Endothelial cell of umbilical vein (primary cell): ENCODE data around the gene PSME3IP1. TPM values are rescaled to one million over a fixed set of nuclear protein-coding genes. Genes with fewer than 3 reads are reported as not detected.

Source experiments
- BruUV-seq: library from RNA; stranded (reverse); fragments of 400-500 nt; replicated peaks from 2 replicates; lab custom pipeline; 2021; lab: Mats Ljungman, UMichigan
- CTCF ChIA-PET: fragments of 300-600, 350-600 bp; sonication (Branson Sonifier 250); formaldehyde crosslinking; loops from one replicate; lab custom pipeline; 2021; ENCODE audit warnings: antibody characterized with exemption, inconsistent platforms; lab: Charles Lee
- POLR2A ChIA-PET: fragments of 300-600, 350-600 bp; sonication (Branson Sonifier 250); formaldehyde crosslinking; loops from one replicate; lab custom pipeline; 2021; ENCODE audit warnings: antibody characterized with exemption, inconsistent platforms; lab: Charles Lee
- DNase-seq: peaks from one replicate; pipeline ENCODE4 v3.0.0-alpha.2; 2011; ENCODE audit warnings: low read depth, low spot score
- FAIRE-seq: peaks from 2 replicates; lab custom pipeline; 2011; peaks lifted over from hg19 to GRCh38; lab: Jason Lieb, UNC
- H2AFZ ChIP-seq: 2 replicates; pipeline ENCODE4 v1.6.0; 2012; ENCODE audit warnings: low read depth, low read length, control low read depth, inconsistent platforms
- H3K27ac ChIP-seq: 2 replicates; pipeline ENCODE4 v1.5.1; 2011; ENCODE audit warnings: low read depth, mild to moderate bottlenecking, control low read depth, low read length, moderate library complexity; ENCODE audit not compliant: insufficient read depth
- H3K27me3 ChIP-seq, 2 experiments: 2 replicates each; pipeline versions ENCODE4 v1.6.0 to v1.6.1; 2011; ENCODE audit warnings: low read length in 2 of 2, mixed read lengths in 1 of 2; ENCODE audit not compliant: control insufficient read depth in 2 of 2, insufficient read depth in 2 of 2
- H3K36me3 ChIP-seq, 2 experiments: 2 replicates in 1 of 2; 3 replicates in 1 of 2; pipeline ENCODE4 v1.5.1; 2011; ENCODE audit warnings: low read length in 2 of 2, mild to moderate bottlenecking in 1 of 2, moderate library complexity in 1 of 2; ENCODE audit not compliant: control insufficient read depth in 2 of 2, insufficient read depth in 2 of 2; ENCODE audit errors: extremely low read depth in 1 of 2
- H3K4me1 ChIP-seq: 3 replicates; pipeline ENCODE4 v1.5.1; 2011; ENCODE audit warnings: mild to moderate bottlenecking, low read length; ENCODE audit not compliant: control insufficient read depth, insufficient read depth; ENCODE audit errors: extremely low read depth
- H3K4me2 ChIP-seq: 2 replicates; pipeline ENCODE4 v1.6.1; 2011; ENCODE audit warnings: low read length, control low read depth, mixed read lengths; ENCODE audit not compliant: insufficient read depth
- H3K4me3 ChIP-seq, 3 experiments: fragments of 200-600 bp in 1 of 3; sonication (generic), shearing (Covaris generic) in 1 of 3; replicated peaks in 1 of 3; 2 replicates each; pipeline ENCODE4 v1.5.1; 2011 to 2016; ENCODE audit warnings: control low read depth in 3 of 3, low read length in 3 of 3, mild to moderate bottlenecking in 2 of 3, inconsistent platforms in 1 of 3, low read depth in 1 of 3, moderate library complexity in 1 of 3; ENCODE audit not compliant: insufficient read depth in 1 of 3
- H3K79me2 ChIP-seq: 2 replicates; pipeline ENCODE4 v1.6.0; 2012; ENCODE audit warnings: low read length, inconsistent platforms; ENCODE audit not compliant: control insufficient read depth, insufficient read depth
- H3K9ac ChIP-seq: replicated peaks from 2 replicates; pipeline ENCODE3; 2011; ENCODE audit warnings: low read length, control low read depth; ENCODE audit not compliant: insufficient read depth; ENCODE audit errors: extremely low read depth
- H3K9me1 ChIP-seq: replicated peaks from 3 replicates; pipeline ENCODE4 v1.6.0; 2011; ENCODE audit warnings: mild to moderate bottlenecking, low read length; ENCODE audit not compliant: control insufficient read depth, insufficient read depth; ENCODE audit errors: extremely low read depth
- H3K9me3 ChIP-seq: replicated peaks from 2 replicates; pipeline ENCODE4 v1.5.1; 2012; ENCODE audit warnings: low read length, inconsistent platforms; ENCODE audit not compliant: control insufficient read depth, insufficient read depth
- H4K20me1 ChIP-seq: replicated peaks from 2 replicates; pipeline ENCODE3; 2011; ENCODE audit warnings: mild to moderate bottlenecking, low read length; ENCODE audit not compliant: control insufficient read depth, insufficient read depth; ENCODE audit errors: extremely low read depth
- EZH2 ChIP-seq: IDR thresholded peaks from 2 replicates; pipeline ENCODE4 v1.6.1; 2012; ENCODE audit warnings: borderline replicate concordance, low read depth, mild to moderate bottlenecking, moderate library complexity, low read length, inconsistent platforms; ENCODE audit not compliant: severe bottlenecking
- FOS ChIP-seq: IDR thresholded peaks from 2 replicates; pipeline ENCODE4 v1.6.1; 2011; ENCODE audit warnings: mild to moderate bottlenecking, low read length, moderate library complexity, borderline replicate concordance; ENCODE audit not compliant: insufficient read depth
- GATA2 ChIP-seq: IDR thresholded peaks from 2 replicates; pipeline ENCODE4 v1.7.0; 2011; ENCODE audit warnings: low read depth, mild to moderate bottlenecking, moderate library complexity, mixed read lengths, low read length; ENCODE audit not compliant: insufficient read length, insufficient read depth
- JUN ChIP-seq: IDR thresholded peaks from 2 replicates; pipeline ENCODE4 v1.6.1; 2011; ENCODE audit warnings: borderline replicate concordance, low read depth; ENCODE audit not compliant: insufficient read length, insufficient read depth
- MYC ChIP-seq: IDR thresholded peaks from one replicate; pipeline ENCODE4 v1.6.1; 2011; ENCODE audit warnings: mild to moderate bottlenecking, low read depth, low read length
- POLR2A ChIP-seq: IDR thresholded peaks from 2 replicates; pipeline ENCODE4 v1.6.1; 2012; ENCODE audit warnings: low read depth, mild to moderate bottlenecking, control low read depth, low read length
- POLR2AphosphoS5 ChIP-seq: IDR thresholded peaks from 2 replicates; pipeline ENCODE4 v1.6.1; 2012; ENCODE audit warnings: low read depth, mild to moderate bottlenecking, control low read depth, low read length, moderate library complexity; ENCODE audit not compliant: insufficient read depth
- dilution Hi-C: fragments of 300-500 bp; cut with MboI; formaldehyde crosslinking; loops from one replicate; pipeline ENCODE4 v1.15.0; 2019; ENCODE audit warnings: low sequenced_read_pairs; ENCODE audit not compliant: extremely low pct_ligation_motif_present
- intact Hi-C: fragments of 100-400 bp; cut with micrococcal nuclease; formaldehyde crosslinking; loops from one replicate; pipeline ENCODE4 v1.10.0; 2022
- polyA plus RNA-seq, 4 experiments: library from polyadenylated mRNA; depleted of rRNA in 3 of 4; stranded (reverse) in 3 of 4; unstranded in 1 of 4; fragments of >200 nt; gene quantifications; 2 replicates each; pipeline versions ENCODE4 v1.2.1 to v1.2.3, GENCODE V29; 2011 to 2012; ENCODE audit warnings: missing spikeins in 1 of 4
- total RNA-seq: library from RNA; stranded (reverse); gene quantifications from 2 replicates; pipeline ENCODE4 v1.2.3, GENCODE V29; 2021
- TF ChIP-seq, protein P1 (sequence below): IDR thresholded peaks from 2 replicates; pipeline ENCODE4 v1.6.1; 2011; ENCODE audit not compliant: insufficient read depth, insufficient read length
- TF ChIP-seq, protein P2 (sequence below), 2 donors: IDR thresholded peaks; 1 replicate in 1 of 2; 2 replicates in 1 of 2; pipeline ENCODE4 v1.5.1; 2011; ENCODE audit warnings: low read length in 2 of 2, mild to moderate bottlenecking in 2 of 2, moderate library complexity in 2 of 2, control low read depth in 1 of 2, inconsistent platforms in 1 of 2, low read depth in 1 of 2; ENCODE audit not compliant: insufficient read depth in 1 of 2; ENCODE audit errors: extremely low read depth in 1 of 2

Gene PSME3IP1
- total and polyA plus RNA-seq, 2 donors (not counting 3 experiments of a cell fraction or from before 2014, with no cell fraction given), result 86.2 to 91.8 TPM

GRCh38 chr16:57203451-57203850, 17.6 kb upstream of the PSME3IP1 start:
- no peak for DNase-seq
- intact Hi-C loops, result no loop called here
- H3K79me2 ChIP-seq, result peaks cover 21% of the 10 kb centered on the region

More at GRCh38 chr16:57203451-57203850, 17.6 kb upstream of the PSME3IP1 start:
- no TSS peak for BruUV-seq
- ChIA-PET CTCF (no interaction called here), POLR2A (no interaction called here)
- no peak overlapping the region for H3K4me2 ChIP-seq
- FAIRE-seq, result no peak
- H3K36me3 ChIP-seq, result peaks cover 12 to 19% of the 10 kb centered on the region in 2 experiments
- H3K4me1 ChIP-seq, result peaks cover 5% of the 10 kb centered on the region
- H3K9me1 ChIP-seq, result no peaks in the 10 kb centered on the region
- no peaks in the 10 kb centered on the region for H4K20me1 ChIP-seq
- no peak overlapping the region for H3K27ac ChIP-seq
- H2AFZ ChIP-seq, result no peak overlapping the region
- H3K9me3 ChIP-seq, result no peaks in the 10 kb centered on the region
- H3K9ac ChIP-seq, result no peak overlapping the region
- dilution Hi-C loops, result no loop called here
- TF ChIP-seq EZH2 (no peak), MYC (no peak), POLR2A (no peak), GATA2 (no peak), POLR2AphosphoS5 (no peak), JUN (no peak), FOS (no peak)
- TF ChIP-seq, protein P1, sequence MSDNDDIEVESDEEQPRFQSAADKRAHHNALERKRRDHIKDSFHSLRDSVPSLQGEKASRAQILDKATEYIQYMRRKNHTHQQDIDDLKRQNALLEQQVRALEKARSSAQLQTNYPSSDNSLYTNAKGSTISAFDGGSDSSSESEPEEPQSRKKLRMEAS, result no peak
- TF ChIP-seq, protein P2, sequence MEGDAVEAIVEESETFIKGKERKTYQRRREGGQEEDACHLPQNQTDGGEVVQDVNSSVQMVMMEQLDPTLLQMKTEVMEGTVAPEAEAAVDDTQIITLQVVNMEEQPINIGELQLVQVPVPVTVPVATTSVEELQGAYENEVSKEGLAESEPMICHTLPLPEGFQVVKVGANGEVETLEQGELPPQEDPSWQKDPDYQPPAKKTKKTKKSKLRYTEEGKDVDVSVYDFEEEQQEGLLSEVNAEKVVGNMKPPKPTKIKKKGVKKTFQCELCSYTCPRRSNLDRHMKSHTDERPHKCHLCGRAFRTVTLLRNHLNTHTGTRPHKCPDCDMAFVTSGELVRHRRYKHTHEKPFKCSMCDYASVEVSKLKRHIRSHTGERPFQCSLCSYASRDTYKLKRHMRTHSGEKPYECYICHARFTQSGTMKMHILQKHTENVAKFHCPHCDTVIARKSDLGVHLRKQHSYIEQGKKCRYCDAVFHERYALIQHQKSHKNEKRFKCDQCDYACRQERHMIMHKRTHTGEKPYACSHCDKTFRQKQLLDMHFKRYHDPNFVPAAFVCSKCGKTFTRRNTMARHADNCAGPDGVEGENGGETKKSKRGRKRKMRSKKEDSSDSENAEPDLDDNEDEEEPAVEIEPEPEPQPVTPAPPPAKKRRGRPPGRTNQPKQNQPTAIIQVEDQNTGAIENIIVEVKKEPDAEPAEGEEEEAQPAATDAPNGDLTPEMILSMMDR (IDR thresholded peaks at IDR 0.05; ENCODE audit: extremely low read depth in 1 of 2, insufficient read depth in 1 of 2, low read depth in 1 of 2, low read length in 2 of 2), result no peak
- H3K27me3 ChIP-seq, result no peaks in the 10 kb centered on the region
- no peak overlapping the region for H3K4me3 ChIP-seq
